Upper lobe of left lung (tissue), 4 donors: ENCODE data around the gene APOF.

Source experiments
- EP300 ChIP-seq, 4 donors: sonication (generic); formaldehyde crosslinking; IDR thresholded peaks; one replicate each; pipeline ENCODE4 v1.5.1; 2017; ENCODE audit warnings: antibody characterized with exemption in 4 of 4, control low read depth in 2 of 4
- POLR2A ChIP-seq, 4 donors: fragments of 450-650 bp; IDR thresholded peaks; one replicate each; pipeline ENCODE4 v1.5.1; 2016 to 2017; ENCODE audit warnings: antibody characterized with exemption in 4 of 4, mild to moderate bottlenecking in 2 of 4
- POLR2AphosphoS5 ChIP-seq, 2 donors: sonication (generic); formaldehyde crosslinking; IDR thresholded peaks; one replicate each; pipeline ENCODE4 v1.5.1; 2017; ENCODE audit warnings: antibody characterized with exemption in 2 of 2
- TF ChIP-seq, protein P1 (sequence below), 6 experiments: fragments of 450-650 bp in 4 of 6; fragments of 200-600 bp in 2 of 6; sonication (generic) in 2 of 6; IDR thresholded peaks; one replicate each; pipeline ENCODE4 v1.5.1; 2016 to 2019; ENCODE audit warnings: antibody characterized with exemption in 6 of 6

DNA sequence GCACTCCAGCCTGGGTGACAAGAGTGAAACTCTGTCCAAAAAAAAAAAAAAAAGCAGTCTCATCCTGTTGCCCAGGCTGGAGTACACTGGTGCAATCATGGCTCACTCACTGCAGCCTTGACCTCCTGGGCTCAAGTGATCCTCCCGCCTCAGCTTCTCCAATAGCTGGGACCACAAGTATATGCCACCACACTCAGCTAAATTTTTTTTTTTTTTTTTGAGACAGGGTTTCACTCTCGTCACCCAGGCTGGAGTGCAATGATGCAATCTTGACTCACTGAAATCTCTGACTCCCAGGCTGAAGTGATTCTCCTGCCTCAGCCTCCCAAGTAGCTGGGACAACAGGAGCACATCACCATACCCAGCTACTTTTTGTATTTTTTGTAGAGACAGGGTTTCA lies 41.6 kb downstream of the APOF start:
- TF ChIP-seq, protein P1, sequence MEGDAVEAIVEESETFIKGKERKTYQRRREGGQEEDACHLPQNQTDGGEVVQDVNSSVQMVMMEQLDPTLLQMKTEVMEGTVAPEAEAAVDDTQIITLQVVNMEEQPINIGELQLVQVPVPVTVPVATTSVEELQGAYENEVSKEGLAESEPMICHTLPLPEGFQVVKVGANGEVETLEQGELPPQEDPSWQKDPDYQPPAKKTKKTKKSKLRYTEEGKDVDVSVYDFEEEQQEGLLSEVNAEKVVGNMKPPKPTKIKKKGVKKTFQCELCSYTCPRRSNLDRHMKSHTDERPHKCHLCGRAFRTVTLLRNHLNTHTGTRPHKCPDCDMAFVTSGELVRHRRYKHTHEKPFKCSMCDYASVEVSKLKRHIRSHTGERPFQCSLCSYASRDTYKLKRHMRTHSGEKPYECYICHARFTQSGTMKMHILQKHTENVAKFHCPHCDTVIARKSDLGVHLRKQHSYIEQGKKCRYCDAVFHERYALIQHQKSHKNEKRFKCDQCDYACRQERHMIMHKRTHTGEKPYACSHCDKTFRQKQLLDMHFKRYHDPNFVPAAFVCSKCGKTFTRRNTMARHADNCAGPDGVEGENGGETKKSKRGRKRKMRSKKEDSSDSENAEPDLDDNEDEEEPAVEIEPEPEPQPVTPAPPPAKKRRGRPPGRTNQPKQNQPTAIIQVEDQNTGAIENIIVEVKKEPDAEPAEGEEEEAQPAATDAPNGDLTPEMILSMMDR (IDR thresholded peaks at IDR 0.05) = no peak
- no peak for TF ChIP-seq POLR2A (IDR thresholded peaks at IDR 0.05)
- no peak for TF ChIP-seq POLR2AphosphoS5 (IDR thresholded peaks at IDR 0.05)
- TF ChIP-seq EP300 (IDR thresholded peaks at IDR 0.05) = no peak
